A204.1 (cell line): ENCODE results near the gene CAMK2B.
"Not testable (repeated sequence)": the region's sequence is repeated elsewhere in the genome, so short reads cannot be mapped to it uniquely, and the experiment has no call there.

Source experiments
- FAIRE-seq: peaks from 2 replicates; lab custom pipeline; 2012; peaks lifted over from hg19 to GRCh38; lab: Jason Lieb, UNC

Gene CAMK2B

GRCh38 chr7:44215531-44215930 is 109.9 kb downstream of the CAMK2B start:
- FAIRE-seq: no peak

DNA sequence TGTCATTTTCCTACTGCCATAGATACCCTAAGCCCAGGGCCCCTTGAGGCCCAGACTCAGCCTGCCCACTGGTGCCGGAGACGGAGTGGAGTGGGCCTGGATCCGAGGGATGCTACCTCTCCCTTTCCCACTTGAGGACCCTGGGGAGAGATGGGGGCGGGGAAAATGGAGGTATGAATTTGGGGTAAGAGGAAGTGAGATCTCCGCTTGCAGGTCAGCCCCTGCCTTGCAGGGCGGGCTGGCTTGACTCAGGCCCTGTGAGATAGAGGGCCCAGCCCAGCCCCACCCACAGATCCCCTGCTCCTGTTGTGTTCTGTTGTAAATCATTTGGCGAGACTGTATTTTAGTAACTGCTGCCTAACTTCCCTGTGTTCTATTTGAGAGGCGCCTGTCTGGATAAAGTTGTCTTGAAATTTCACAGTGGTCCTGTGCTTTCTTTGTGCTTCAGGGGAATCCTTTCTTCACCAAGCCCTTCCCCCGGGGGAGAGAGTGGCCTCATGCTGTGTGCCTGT is 111.5 kb downstream of the CAMK2B start:
- no peak for FAIRE-seq

DNA sequence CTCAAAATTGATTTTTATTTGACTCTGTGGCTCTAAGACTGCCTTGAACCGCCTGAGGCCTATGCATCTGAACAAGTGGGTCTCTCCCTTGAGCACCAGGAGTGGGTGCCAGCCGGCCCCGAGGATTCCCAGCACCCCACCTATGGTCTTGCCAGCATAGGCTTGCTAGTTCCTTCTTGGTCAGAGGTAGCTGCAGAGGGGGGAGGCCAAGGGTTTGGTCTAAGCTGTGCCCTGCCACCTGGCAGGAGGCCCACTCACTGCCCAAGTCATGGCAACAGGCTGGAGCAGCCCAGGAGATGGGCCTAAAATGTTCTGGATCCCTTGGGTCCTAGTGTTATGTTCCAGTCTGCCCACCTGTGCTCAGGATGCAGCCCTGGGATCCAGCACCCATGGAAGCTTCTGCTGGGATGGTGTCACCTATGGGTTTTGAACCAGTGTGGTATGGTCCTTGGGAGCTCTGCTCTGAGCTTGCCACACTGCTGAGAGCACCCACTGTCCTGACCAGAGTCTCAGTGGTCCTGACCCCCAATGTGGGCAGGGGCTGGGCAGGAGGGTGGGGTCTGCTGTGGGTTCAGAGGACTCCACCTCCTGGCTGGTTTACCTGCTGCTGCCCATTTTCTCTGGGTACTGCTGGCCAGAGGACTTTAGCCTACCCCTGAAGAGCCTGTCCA is 112.1 kb downstream of the CAMK2B start:
- no peak for FAIRE-seq

- no peak for FAIRE-seq
Observed at GRCh38 chr7:44212581-44213184, 112.7 kb downstream of the CAMK2B start.

DNA sequence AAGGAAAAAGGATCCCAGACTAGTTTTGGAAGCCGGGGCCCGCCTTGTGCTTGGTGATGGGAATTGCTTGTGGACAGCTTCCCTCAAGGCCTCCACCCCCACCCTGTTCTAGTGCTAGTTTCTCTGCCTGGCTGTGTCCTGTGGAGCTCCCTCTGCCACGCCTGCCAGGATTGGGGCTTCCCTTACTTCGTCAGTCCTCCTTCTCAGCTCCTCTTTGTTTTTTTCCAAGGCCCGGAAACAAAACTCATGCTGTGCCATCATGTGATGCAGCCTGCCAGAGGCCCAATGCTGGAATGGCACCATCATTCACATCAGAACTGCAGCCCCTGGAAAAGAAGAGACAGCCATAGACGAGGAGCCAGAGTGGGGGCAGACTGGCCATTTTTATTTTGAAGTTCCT is 113.4 kb downstream of the CAMK2B start:
- no peak for FAIRE-seq

GRCh38 chr7:44211126-44211675 is 114.2 kb downstream of the CAMK2B start:
- no peak for FAIRE-seq

GRCh38 chr7:44210107-44210506 is 115.3 kb downstream of the CAMK2B start:
- no peak for FAIRE-seq

GRCh38 chr7:44208085-44208484 is 117.3 kb downstream of the CAMK2B start:
- FAIRE-seq: no peak

DNA sequence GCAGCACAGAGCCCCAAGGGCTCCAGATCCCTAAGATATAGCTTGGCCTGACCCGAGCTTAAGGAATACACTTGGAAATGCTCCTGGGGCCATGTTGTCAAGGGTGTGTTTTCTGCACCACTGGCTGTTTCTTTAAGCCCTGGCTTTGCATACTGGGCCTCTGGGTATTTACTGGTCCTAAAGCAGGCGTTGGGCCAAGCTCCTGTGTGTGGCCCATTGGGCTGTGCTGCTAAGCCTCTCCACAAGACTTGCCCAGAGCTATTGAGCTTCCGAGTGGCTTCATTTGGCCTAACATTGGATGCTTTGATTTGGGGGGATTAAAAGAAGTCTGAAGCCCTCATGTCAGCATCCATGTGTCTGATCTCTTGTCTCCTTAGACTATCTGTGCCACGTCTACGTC is 119.4 kb downstream of the CAMK2B start:
- FAIRE-seq: no peak

- FAIRE-seq: no peak
Observed at GRCh38 chr7:44201813-44202212, 123.6 kb downstream of the CAMK2B start.

- FAIRE-seq: peak; percentile 60
Observed at GRCh38 chr7:44200699-44201461, 124.5 kb downstream of the CAMK2B start, which contains the start of gene YKT6. TSS of gene YKT6 (plus strand) at chr7:44200978. CDS start at chr7:44201136, 158 bp downstream.

GRCh38 chr7:44200163-44200562 is 125.2 kb downstream of the CAMK2B start:
- not testable (repeated sequence) for FAIRE-seq

DNA sequence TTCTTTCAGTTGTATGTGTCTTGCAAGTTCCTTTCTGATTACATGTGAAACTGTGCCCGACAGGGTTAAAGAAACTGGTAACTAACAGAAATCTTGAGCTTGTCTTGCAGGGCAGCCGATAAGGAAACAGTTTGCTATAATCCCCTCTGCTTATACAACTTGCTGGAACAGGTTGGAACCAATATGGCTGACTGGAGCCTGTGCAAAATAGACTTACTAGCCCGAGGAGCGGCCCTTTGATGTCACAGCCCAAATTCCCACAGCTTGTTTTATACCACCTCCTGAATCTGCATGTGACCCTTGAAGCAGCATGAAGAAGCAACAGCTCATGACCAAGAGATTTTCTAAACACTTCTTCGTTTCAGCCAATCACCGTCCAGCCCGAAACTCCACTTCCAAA is 127.9 kb downstream of the CAMK2B start:
- no peak for FAIRE-seq

GRCh38 chr7:44196450-44196872 is 128.9 kb downstream of the CAMK2B start:
- peak; percentile 56 for FAIRE-seq

GRCh38 chr7:44195889-44196288 is 129.5 kb downstream of the CAMK2B start:
- no peak for FAIRE-seq

DNA sequence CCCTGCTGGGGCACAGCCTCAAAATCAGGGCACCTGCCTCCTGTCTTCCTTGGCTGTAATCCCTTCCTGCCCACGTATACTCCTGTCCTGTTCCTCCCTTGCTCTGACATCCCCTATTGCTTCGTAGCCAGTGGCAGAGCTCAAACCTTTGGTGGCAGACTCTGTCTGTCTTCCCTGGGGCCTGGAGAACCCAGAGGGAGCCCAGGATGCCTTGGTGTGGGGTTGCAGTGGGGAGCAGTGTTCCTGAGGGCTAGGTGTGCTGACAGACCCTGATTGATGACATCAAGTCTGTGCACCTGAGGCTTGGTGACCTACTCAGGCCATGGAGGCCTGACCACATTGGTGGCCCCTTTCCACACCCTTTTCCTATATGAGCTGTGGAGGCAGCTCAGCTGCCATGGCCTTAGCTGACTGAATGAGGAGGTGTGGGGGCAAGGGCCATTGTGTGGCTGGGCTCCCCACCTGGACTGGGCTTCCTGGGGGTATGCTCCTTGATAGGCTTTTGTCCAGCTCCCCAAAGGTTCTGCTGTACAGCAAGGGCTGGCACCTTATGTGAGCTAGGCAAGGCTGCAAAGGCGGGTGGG is 130.7 kb downstream of the CAMK2B start:
- FAIRE-seq: no peak

DNA sequence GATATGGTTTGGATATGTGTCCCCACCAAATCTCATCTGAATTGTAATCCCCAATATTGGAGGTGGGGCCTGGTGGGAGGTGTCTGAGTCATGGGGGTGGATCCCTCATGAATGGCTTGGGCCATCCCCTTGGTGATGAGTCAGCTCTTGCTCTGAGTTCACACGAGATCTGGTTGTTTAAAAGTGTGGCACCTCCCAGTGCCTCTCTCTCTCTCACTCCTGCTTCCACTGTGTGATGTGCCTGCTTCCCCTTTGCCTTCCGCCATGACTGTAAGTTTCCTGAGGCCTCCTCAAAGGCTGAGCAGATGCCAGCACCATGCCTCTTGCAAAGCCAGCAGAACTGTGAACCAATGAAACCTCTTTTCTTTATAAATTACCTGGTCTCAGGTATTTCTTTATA is 131.3 kb downstream of the CAMK2B start:
- no peak for FAIRE-seq

DNA sequence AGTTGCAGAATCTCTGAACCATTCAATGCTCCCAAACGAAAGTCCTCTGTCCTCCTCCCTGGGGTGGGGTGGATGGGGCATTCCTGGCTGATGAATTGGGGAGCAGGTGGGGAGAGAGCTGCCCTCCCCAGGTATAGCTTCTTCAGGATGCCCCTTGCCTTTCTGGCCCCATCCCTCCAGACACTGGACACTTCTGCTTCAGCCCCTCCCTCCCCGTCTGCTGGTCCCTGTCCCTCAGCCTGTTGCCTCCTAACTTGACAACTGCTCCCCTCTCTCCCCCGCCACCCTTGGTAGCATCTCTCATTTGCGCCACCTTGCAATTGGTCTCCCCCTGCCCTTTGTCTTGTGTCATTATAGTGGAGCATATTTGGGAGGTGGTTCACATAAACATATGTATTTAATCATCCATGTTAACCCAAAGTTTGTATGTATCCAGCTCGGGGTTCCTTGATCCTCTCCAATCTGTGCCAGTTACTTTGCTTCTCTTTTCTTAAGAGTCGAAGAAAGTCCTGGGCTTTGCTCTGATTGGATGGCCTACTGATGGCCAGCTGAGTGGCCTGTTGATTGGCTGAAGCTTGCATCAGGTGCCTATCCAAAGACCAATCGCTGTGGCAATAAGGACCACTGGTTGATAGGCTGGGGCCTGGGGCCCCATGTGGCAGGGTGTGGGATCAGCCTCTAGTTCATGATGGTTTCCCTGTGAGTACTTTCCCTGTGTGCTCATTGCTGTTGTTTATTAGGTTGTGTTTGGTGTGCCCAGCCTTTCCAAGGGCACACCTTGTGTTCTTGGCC is 132.2 kb downstream of the CAMK2B start:
- FAIRE-seq: no peak

- FAIRE-seq: no peak
Observed at GRCh38 chr7:44191171-44191570, 134.2 kb downstream of the CAMK2B start.

DNA sequence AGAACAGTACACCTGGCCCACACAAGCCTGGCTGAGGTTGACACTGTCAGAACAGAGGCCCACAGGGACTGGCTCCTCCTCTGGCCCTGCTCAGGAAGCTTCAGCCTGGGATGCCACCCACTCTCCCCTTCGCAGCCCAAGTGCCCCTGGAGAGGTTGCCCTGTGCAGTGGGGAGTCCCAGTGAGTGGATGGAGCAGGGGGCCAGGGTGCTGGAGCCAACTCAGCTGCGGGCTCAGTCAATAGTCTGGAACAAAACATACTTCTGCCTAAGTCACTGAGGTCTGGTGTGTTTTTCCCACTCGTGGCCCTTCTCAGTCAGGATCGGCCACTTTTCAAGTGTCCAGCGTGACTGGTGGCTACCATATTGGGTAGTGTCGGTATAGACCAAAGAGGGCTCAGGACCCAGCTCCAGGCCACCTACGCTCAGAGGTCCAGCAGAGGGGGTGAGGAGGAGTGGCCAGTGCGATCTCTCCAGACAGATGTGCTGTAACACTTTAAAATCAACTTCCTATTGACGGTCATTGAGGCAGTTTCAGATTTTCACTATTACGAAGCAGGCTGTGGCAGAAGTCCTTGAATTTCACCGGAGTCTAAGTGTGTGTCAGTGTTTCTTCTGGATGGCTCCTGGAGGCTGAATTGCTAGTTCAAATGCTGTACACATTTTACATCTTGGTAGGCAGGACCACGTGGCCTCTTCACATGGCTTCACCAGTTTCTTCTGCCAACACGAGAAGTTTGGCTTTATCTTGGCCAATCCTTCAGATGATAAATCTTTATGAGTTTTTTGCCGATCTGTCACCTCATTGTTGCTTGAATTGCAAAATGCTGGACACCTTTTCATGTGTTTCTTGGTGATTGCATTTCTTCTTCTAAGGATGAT is 135.2 kb downstream of the CAMK2B start:
- FAIRE-seq: no peak
